Head of caudate nucleus (tissue), 42 donors: ENCODE data around the gene FPR3.
"Not testable (repeated sequence)": the region's sequence is repeated elsewhere in the genome, so short reads cannot be mapped to it uniquely, and the experiment has no call there.

Experiments
- DNase-seq, 42 donors: peaks; one replicate each; pipeline versions ENCODE4 v3.0.0 to v3.0.0-alpha.2; 2020 to 2021; ENCODE audit warnings: mixed read lengths in 7 of 42
- intact Hi-C: fragments of 100-400 bp; cut with DNase I; formaldehyde crosslinking; loops from one replicate; pipeline ENCODE4 v1.15.0; 2022

The FPR3 gene, protein sequence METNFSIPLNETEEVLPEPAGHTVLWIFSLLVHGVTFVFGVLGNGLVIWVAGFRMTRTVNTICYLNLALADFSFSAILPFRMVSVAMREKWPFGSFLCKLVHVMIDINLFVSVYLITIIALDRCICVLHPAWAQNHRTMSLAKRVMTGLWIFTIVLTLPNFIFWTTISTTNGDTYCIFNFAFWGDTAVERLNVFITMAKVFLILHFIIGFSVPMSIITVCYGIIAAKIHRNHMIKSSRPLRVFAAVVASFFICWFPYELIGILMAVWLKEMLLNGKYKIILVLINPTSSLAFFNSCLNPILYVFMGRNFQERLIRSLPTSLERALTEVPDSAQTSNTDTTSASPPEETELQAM

GRCh38 chr19:51794885-51795490 is at the start of gene FPR3:
Gene FPR3 (plus strand): TSS chr19:51795157. CDS start chr19:51823749, 28,592 bp downstream.
- intact Hi-C loops: no loop called here
- no peak for DNase-seq

DNA sequence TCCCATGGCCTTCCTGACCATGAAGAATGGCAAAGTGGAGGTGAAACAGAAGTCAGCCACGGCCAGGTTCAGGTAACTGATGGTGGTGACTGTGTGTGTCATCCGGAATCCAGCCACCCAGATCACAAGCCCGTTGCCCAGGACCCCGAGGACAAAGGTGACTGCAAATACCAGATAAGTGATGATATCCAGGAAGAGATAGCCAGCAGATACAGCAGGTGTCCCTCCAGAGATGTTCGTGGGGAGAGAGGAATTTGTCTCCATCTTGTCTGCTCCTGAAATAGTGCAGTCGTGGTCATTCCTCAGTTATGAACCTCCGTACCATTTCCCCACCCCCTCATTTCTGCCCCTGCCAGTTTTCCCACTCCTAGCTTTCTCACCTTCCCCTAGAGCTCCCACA is 48.2 kb upstream of the FPR3 start:
- intact Hi-C loops: no loop called here
- DNase-seq: no peak

DNA sequence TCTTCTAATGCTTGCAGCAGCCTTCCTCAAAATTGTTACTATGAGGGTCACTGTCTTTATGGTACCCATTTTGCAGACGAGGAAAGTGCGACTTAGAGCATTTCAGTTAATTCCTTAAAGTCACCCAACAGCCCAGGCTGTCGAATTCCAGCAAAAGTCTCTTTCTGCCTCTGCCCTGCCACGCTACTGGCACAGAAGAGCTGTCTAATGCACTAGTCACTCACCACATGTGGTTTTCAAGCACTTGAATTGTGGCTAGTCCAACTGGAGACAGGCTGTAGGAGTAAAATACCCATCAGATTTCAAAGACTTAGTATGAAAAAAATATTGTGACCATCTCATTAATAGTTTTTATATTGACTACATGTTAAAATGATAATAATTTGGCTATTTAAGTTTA is 45.0 kb upstream of the FPR3 start:
- DNase-seq: no peak
- intact Hi-C loops: no loop called here

DNA sequence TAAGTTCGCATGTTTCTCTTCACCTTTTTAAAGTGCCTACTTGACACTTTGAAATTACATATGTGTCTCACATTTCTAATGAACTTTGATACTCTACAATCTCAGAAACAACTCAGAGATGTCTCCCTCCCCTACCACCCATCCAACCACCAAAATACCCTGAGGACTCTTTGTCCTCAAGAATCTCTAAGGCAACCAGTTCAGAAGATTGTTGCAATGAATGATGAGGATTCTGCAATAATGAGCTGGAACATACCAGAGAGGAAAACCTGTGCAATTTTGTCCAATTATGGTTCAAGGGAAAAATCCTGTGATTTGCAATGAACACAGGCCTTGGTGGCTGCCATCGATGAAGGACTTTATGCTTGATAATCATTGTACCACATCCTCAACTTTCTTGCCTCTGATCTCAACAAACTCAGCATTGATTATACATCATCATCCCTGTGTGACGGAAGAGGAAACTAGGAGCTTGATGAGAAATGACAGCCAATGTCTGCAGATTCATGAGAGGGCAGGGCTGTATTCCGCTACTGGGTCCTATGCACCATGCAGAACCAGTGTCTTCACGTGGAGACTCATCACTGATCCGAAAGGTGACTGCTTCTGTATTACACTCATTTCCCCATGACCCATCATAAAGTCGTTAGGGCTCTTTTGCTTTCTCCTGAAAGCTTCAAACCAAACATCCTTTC is 44.4 kb upstream of the FPR3 start:
- no peak for DNase-seq
- intact Hi-C loops: no loop called here

- peak in 8 of 42 donors; percentile 8 to 25 (median 12) for DNase-seq
- intact Hi-C loops: no loop called here
Observed at GRCh38 chr19:51751655-51752054, 43.3 kb upstream of the FPR3 start, which contains the start of gene FPR1. Gene FPR1 (minus strand): TSS chr19:51751878. CDS start chr19:51746994, 4,884 bp downstream.

- intact Hi-C loops: no loop called here
- DNase-seq: peak in 3 of 42 donors; percentile 10 to 16 (median 10)
Observed at GRCh38 chr19:51754109-51754508, 40.8 kb upstream of the FPR3 start.

DNA sequence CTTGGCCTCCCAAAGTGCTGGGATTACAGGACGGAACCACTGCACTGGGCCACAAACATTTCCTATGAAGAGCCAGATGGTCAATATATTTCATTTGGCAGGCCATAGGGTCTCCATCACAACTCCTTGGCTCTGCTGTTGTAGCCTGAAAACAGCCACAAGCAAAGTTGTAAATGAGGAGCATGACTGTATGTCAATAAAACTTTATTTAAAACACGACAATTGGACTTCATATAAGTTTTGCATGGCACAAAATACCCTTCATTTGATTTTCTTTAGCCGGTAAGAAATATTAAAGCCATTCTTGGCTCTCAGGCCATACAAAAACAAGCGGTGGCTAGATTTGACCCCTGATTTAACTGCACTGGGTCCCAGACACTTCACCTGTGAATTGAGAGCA is 40.2 kb upstream of the FPR3 start:
- no peak for DNase-seq
- intact Hi-C loops: no loop called here

GRCh38 chr19:51755571-51755970 is 39.4 kb upstream of the FPR3 start:
- no peak for DNase-seq
- intact Hi-C loops: no loop called here

GRCh38 chr19:51760697-51761356 is 34.1 kb upstream of the FPR3 start, which contains the start of gene FPR2:
Gene FPR2 (plus strand): TSS chr19:51761180. CDS start chr19:51768659, 7,479 bp downstream.
- no peak for DNase-seq
- intact Hi-C loops: no loop called here

- intact Hi-C loops: no loop called here
- no peak for DNase-seq
Observed at GRCh38 chr19:51761696-51762095, 33.3 kb upstream of the FPR3 start.

- no peak for DNase-seq
- intact Hi-C loops: no loop called here
Observed at GRCh38 chr19:51765086-51765485, 29.9 kb upstream of the FPR3 start.

- DNase-seq: no peak
- intact Hi-C loops: no loop called here
Observed at GRCh38 chr19:51766461-51766860, 28.5 kb upstream of the FPR3 start.

GRCh38 chr19:51771376-51772130 is 23.4 kb upstream of the FPR3 start:
- peak in 3 of 42 donors; percentile 20 to 30 (median 25) for DNase-seq
- intact Hi-C loops: no loop called here

GRCh38 chr19:51772977-51773376 is 22.0 kb upstream of the FPR3 start:
- DNase-seq: no peak
- intact Hi-C loops: no loop called here

DNA sequence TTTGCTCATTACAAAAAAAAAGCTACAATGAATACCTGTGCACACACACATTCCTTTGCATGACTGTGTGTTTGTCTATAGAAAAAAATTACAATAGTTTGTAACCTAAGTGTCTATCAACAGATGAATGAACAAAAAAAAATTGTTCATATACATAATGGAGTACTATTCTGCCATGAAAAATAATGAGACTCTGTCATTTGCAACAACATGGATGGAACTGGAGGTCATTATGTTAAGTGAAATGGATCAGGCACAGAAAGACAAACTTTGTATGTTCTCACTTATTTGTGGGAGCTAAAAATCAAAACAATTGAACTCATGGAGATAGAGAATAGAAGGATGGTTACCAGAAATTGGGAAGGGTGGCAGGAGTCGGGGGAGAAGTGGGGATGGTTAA is 18.4 kb upstream of the FPR3 start:
- intact Hi-C loops, DNase-seq: not testable (repeated sequence)

- intact Hi-C loops: no loop called here
- peak; percentile 45 to 90 (median 70) for DNase-seq
Observed at GRCh38 chr19:51777570-51778462, 17.1 kb upstream of the FPR3 start.

DNA sequence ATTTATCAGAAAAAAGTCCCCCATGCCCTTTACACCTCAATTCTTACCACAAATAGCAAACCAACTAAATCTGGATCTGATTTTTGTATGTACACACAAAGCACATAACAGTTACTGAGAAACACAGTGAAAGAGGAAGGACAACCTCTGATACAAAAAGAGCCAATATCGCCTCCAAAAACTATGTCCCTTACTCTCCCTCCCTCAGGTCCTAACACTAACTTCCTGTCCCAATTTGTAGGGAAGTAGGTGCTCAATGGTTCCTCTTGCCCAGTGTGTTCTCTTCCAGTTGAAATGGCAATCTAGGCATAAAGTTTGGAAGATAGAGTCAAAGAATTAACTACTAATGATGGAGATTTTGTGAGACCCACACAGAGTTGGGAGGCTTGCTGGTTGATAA is 15.8 kb upstream of the FPR3 start:
- no peak for DNase-seq
- intact Hi-C loops: no loop called here

GRCh38 chr19:51779703-51780102 is 15.3 kb upstream of the FPR3 start:
- DNase-seq: peak in 1 of 42 donors; percentile 25
- intact Hi-C loops: no loop called here
